Nephron progenitor cell (in vitro differentiated cells): ENCODE data around the gene HACD2.

Experiments
- DNase-seq: peaks from one replicate; pipeline ENCODE4 v3.0.0; 2021
- H3K27ac Mint-ChIP-seq: 2 replicates; pipeline ENCODE4 v1.8.0; 2021; ENCODE audit warnings: mild to moderate bottlenecking, moderate library complexity, mixed read lengths
- H3K27me3 Mint-ChIP-seq: 2 replicates; pipeline ENCODE4 v1.8.0; 2021; ENCODE audit warnings: mild to moderate bottlenecking, low read depth, mixed read lengths; ENCODE audit not compliant: poor library complexity
- H3K36me3 Mint-ChIP-seq: 2 replicates; pipeline ENCODE4 v1.8.0; 2021; ENCODE audit warnings: low read depth, mixed read lengths
- H3K4me1 Mint-ChIP-seq: 2 replicates; pipeline ENCODE4 v1.8.0; 2021; ENCODE audit warnings: mixed read lengths
- H3K4me3 Mint-ChIP-seq: 2 replicates; pipeline ENCODE4 v1.8.0; 2021; ENCODE audit warnings: mild to moderate bottlenecking, moderate library complexity, mixed read lengths
- H3K9me3 Mint-ChIP-seq: 2 replicates; pipeline ENCODE4 v1.8.0; 2021; ENCODE audit warnings: mild to moderate bottlenecking, moderate library complexity, mixed read lengths
- TF ChIP-seq, protein P1 (sequence below): fragments of 200-600 bp; sonication (generic); IDR thresholded peaks from 2 replicates; pipeline ENCODE4 v1.5.0; 2021; ENCODE audit warnings: antibody characterized with exemption

HACD2 gene

DNA sequence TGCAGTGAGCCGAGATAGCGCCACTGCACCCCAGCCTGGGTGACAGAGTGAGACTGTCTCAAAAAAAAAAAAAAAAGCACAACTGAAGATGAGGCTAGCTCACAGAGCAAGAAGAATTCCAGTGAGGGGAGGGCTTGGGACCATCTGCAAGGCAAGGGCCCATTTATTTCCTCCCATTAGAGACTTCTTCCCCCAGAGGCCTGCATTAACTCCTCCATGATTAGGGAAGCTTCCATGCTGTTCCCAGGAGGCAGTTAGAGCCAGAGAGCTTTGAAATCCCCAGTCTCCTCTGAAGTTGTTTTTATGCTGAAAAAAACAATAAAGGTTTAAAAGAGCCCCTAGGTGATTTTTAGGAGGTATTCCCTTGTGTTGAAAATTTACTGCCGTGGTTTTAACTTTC is 81.7 kb downstream of the HACD2 start:
- Mint-ChIP-seq H3K27ac (peak overlapping the region; percentile 97), H3K27me3 (peaks cover 4% of the 10 kb centered on the region), H3K36me3 (peaks cover 24% of the 10 kb centered on the region), H3K4me3 (no peak overlapping the region), H3K4me1 (peaks cover 58% of the 10 kb centered on the region), H3K9me3 (peaks cover 5% of the 10 kb centered on the region)
- TF ChIP-seq, protein P1, sequence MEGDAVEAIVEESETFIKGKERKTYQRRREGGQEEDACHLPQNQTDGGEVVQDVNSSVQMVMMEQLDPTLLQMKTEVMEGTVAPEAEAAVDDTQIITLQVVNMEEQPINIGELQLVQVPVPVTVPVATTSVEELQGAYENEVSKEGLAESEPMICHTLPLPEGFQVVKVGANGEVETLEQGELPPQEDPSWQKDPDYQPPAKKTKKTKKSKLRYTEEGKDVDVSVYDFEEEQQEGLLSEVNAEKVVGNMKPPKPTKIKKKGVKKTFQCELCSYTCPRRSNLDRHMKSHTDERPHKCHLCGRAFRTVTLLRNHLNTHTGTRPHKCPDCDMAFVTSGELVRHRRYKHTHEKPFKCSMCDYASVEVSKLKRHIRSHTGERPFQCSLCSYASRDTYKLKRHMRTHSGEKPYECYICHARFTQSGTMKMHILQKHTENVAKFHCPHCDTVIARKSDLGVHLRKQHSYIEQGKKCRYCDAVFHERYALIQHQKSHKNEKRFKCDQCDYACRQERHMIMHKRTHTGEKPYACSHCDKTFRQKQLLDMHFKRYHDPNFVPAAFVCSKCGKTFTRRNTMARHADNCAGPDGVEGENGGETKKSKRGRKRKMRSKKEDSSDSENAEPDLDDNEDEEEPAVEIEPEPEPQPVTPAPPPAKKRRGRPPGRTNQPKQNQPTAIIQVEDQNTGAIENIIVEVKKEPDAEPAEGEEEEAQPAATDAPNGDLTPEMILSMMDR = no peak
- no peak for DNase-seq

DNA sequence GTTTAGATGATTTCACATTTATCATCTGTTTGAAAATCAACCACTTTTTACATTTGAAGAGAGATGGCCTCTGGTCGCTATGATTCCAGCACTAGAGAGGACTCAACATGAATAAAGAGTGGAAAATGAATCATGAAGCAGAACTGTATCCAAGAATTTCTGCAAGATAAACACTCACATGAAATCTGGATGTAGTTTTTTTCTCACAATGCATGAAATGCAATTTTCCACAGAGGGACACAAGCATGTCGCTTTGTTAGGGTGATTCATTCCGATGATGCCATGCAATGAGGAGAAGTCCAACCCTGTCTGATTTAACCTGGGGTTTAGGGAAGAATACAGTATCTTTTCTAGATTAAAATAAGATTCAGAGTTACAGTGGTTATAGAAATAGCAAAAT is 85.5 kb downstream of the HACD2 start:
- peaks cover 20% of the 10 kb centered on the region for H3K36me3 Mint-ChIP-seq
- TF ChIP-seq, protein P1 = no peak
- H3K4me1 Mint-ChIP-seq = peaks cover 36% of the 10 kb centered on the region
- no peaks in the 10 kb centered on the region for H3K9me3 Mint-ChIP-seq
- DNase-seq = no peak
- H3K27ac Mint-ChIP-seq = no peak overlapping the region
- no peak overlapping the region for H3K4me3 Mint-ChIP-seq
- H3K27me3 Mint-ChIP-seq = peaks cover 4% of the 10 kb centered on the region

DNA sequence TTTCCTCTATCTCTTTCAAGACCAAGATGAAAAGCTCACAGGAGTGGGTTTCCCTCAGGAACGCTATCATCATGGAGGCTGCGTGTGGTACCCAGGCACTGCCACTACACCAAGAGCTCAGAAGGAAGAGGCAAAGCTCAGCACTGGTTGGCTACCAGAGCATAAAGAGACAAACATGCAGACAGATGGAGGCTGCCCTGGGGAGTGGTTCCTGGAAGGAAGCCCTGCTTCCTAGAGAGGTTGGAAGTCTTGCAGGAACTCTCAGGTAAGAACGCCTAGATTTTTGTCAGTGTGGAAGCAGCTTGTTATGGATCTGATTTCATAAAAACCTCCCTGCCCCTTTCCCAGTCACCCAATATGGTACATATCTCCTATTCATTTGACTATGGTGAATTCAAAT is 86.1 kb downstream of the HACD2 start:
- no peak for DNase-seq
- no peak overlapping the region for H3K4me3 Mint-ChIP-seq
- H3K36me3 Mint-ChIP-seq = peaks cover 23% of the 10 kb centered on the region
- no peak overlapping the region for H3K27ac Mint-ChIP-seq
- TF ChIP-seq, protein P1 = no peak
- peaks cover 4% of the 10 kb centered on the region for H3K27me3 Mint-ChIP-seq
- H3K4me1 Mint-ChIP-seq = peaks cover 30% of the 10 kb centered on the region
- H3K9me3 Mint-ChIP-seq = no peaks in the 10 kb centered on the region

DNA sequence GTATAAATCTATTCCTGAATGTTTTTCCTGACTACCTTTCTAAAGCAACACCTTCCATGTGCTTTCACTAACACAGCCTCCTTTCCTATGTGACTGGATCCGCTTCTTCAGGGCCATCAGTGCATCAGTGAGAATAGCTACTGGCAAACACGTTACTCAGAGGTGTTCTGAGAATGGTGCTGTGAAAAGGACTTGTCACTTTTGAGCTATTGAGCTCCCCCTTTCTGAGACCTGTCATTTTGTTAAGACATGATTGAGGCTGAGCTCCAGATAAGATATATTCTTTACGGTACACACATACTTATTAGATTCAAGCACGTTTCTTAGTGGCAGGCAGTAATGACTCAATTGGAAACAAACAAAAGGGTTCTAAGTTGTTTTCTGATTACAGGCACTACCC is 90.9 kb downstream of the HACD2 start:
- H3K9me3 Mint-ChIP-seq = no peaks in the 10 kb centered on the region
- TF ChIP-seq, protein P1 = no peak

DNA sequence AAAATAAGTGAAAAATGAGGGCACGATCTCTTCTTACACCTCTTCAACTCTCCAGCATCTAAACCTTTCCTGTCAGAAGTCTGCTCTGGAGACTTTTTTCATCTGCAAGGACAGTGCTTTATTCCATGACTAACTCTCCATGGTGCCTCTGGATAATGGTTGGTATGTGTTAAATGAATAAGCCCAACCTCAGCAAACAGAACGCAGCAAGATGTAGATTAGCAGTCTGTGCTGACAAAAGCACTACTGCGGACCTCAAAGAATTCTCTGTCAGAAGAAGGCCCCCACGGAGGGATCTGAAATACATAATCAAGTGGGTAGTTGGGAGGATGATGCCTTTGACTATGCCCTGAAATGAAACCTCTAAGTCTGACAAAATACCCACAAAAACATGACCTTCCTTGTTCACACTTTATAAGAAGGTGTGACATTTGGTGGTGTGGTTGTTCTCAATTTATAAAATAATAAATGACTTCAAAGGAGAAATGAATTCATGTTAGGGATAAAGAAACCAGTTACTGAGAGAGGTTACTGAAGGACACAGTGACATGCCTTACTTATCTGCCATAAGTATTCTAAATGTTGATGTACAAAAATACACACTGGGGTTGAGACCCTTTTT is 92.8 kb downstream of the HACD2 start:
- Mint-ChIP-seq H3K4me3 (no peak overlapping the region), H3K4me1 (no peaks in the 10 kb centered on the region), H3K36me3 (peaks cover 6% of the 10 kb centered on the region), H3K27me3 (peaks cover 2% of the 10 kb centered on the region), H3K9me3 (no peaks in the 10 kb centered on the region), H3K27ac (no peak overlapping the region)
- TF ChIP-seq, protein P1 = no peak
- DNase-seq = no peak

More for the DNA sequence above, 90.9 kb downstream of the HACD2 start:
- no peak for DNase-seq
- no peak overlapping the region for H3K27ac Mint-ChIP-seq
- peaks cover 19% of the 10 kb centered on the region for H3K36me3 Mint-ChIP-seq
- H3K4me3 Mint-ChIP-seq = no peak overlapping the region
- no peaks in the 10 kb centered on the region for H3K4me1 Mint-ChIP-seq
- H3K27me3 Mint-ChIP-seq = peaks cover 2% of the 10 kb centered on the region

GRCh38 chr3:123489400-123490004 is 95.4 kb downstream of the HACD2 start:
- Mint-ChIP-seq H3K4me1 (no peaks in the 10 kb centered on the region), H3K27me3 (peaks cover 2% of the 10 kb centered on the region), H3K4me3 (no peak overlapping the region), H3K27ac (no peak overlapping the region), H3K36me3 (peaks cover 6% of the 10 kb centered on the region), H3K9me3 (no peaks in the 10 kb centered on the region)
- peak; percentile 84 for DNase-seq
- TF ChIP-seq, protein P1 = peak; percentile 94
